Measurements from ENCODE around the gene NCK2.

The NCK2 gene

GRCh38 chr2:105847056-105847455 is 102.3 kb downstream of the NCK2 start:
- Histone ChIP-seq H3K27me3 (replicated peaks; ENCODE audit: insufficient read depth, low read length) (no peaks in the 10 kb centered on the region), H2AFZ (ENCODE audit: low read length) (no peak overlapping the region), H3K9me2 (replicated peaks; ENCODE audit: insufficient read depth, low read length) (no peaks in the 10 kb centered on the region), H3K79me2 (ENCODE audit: low read length) (peaks cover 97% of the 10 kb centered on the region), H3K4me3 (ENCODE audit: low read length) (no peak overlapping the region), H4K20me1 (ENCODE audit: insufficient read depth, low read length) (peaks cover 11% of the 10 kb centered on the region), H3K9me3 (replicated peaks; ENCODE audit: insufficient read depth, low read length) (no peaks in the 10 kb centered on the region), H3F3A (ENCODE audit: insufficient read depth, low read length) (no peaks in the 10 kb centered on the region), H3K9ac (ENCODE audit: low read length) (no peak overlapping the region), H3K27ac (ENCODE audit: low read length) (no peak overlapping the region), H3K4me2 (ENCODE audit: low read depth, low read length) (no peak overlapping the region), H3K36me3 (replicated peaks; ENCODE audit: insufficient read depth, low read length) (no peaks in the 10 kb centered on the region), H3K4me1 (ENCODE audit: low read length) (no peaks in the 10 kb centered on the region)
- DNase-seq: no peak
- TF ChIP-seq EZH2 (optimal IDR thresholded peaks at IDR 0.05; ENCODE audit: low read depth, low read length) (no peak), EZH2phosphoT487 (IDR thresholded peaks at IDR 0.05; ENCODE audit: low read length) (no peak), CTCF (IDR thresholded peaks at IDR 0.05; ENCODE audit: low read length) (no peak)

GRCh38 chr2:105848367-105848766 is 103.7 kb downstream of the NCK2 start:
- H3K9me3 ChIP-seq (replicated peaks; ENCODE audit: insufficient read depth, low read length): no peaks in the 10 kb centered on the region
- H3K9me2 ChIP-seq (replicated peaks; ENCODE audit: insufficient read depth, low read length): no peaks in the 10 kb centered on the region
- H3K36me3 ChIP-seq (replicated peaks; ENCODE audit: insufficient read depth, low read length): no peaks in the 10 kb centered on the region
- H3K79me2 ChIP-seq (ENCODE audit: low read length): peaks cover 98% of the 10 kb centered on the region
- H3K4me2 ChIP-seq (ENCODE audit: low read depth, low read length): no peak overlapping the region
- DNase-seq: no peak
- H4K20me1 ChIP-seq (ENCODE audit: insufficient read depth, low read length): peaks cover 12% of the 10 kb centered on the region; the same call in 1 of the 2 replicates
- H2AFZ ChIP-seq (ENCODE audit: low read length): no peak overlapping the region
- no peaks in the 10 kb centered on the region for H3F3A ChIP-seq (ENCODE audit: insufficient read depth, low read length)
- H3K27ac ChIP-seq (ENCODE audit: low read length): no peak overlapping the region
- H3K4me1 ChIP-seq (ENCODE audit: low read length): no peaks in the 10 kb centered on the region
- H3K9ac ChIP-seq (ENCODE audit: low read length): no peak overlapping the region
- H3K27me3 ChIP-seq (replicated peaks; ENCODE audit: insufficient read depth, low read length): no peaks in the 10 kb centered on the region
- TF ChIP-seq CTCF (IDR thresholded peaks at IDR 0.05; ENCODE audit: low read length): no peak
- no peak overlapping the region for H3K4me3 ChIP-seq (ENCODE audit: low read length)

GRCh38 chr2:105849431-105850179 is 104.9 kb downstream of the NCK2 start:
- H2AFZ ChIP-seq (ENCODE audit: low read length): no peak overlapping the region
- no peak overlapping the region for H3K4me2 ChIP-seq (ENCODE audit: low read depth, low read length)
- DNase-seq: no peak
- no peaks in the 10 kb centered on the region for H3K9me2 ChIP-seq (replicated peaks; ENCODE audit: insufficient read depth, low read length)
- no peaks in the 10 kb centered on the region for H3K4me1 ChIP-seq (ENCODE audit: low read length)
- peaks cover 12% of the 10 kb centered on the region for H4K20me1 ChIP-seq (ENCODE audit: insufficient read depth, low read length)
- TF ChIP-seq EZH2phosphoT487 (IDR thresholded peaks at IDR 0.05; ENCODE audit: low read length) (no peak), EZH2 (optimal IDR thresholded peaks at IDR 0.05; ENCODE audit: low read depth, low read length) (no peak), CTCF (IDR thresholded peaks at IDR 0.05; ENCODE audit: low read length) (no peak)
- H3K36me3 ChIP-seq (replicated peaks; ENCODE audit: insufficient read depth, low read length): no peaks in the 10 kb centered on the region; the same call in 1 of the 2 replicates
- H3K9me3 ChIP-seq (replicated peaks; ENCODE audit: insufficient read depth, low read length): no peaks in the 10 kb centered on the region
- H3K4me3 ChIP-seq (ENCODE audit: low read length): no peak overlapping the region
- no peaks in the 10 kb centered on the region for H3F3A ChIP-seq (ENCODE audit: insufficient read depth, low read length)
- no peak overlapping the region for H3K9ac ChIP-seq (ENCODE audit: low read length)
- no peaks in the 10 kb centered on the region for H3K27me3 ChIP-seq (replicated peaks; ENCODE audit: insufficient read depth, low read length)
- peaks cover 99% of the 10 kb centered on the region for H3K79me2 ChIP-seq (ENCODE audit: low read length)
- H3K27ac ChIP-seq (ENCODE audit: low read length): no peak overlapping the region

All from MM.1S (cell line).